GM18511 (cell line): Measurements from ENCODE around the gene ACSM6.

ENCODE experiments used
- ATAC-seq: cut with Tn5 transposase; IDR thresholded peaks from one replicate; pipeline ENCODE4 v1.9.1; 2021; ENCODE audit warnings: mild to moderate bottlenecking, moderate library complexity; ENCODE audit not compliant: unreplicated experiment

Gene ACSM6

GRCh38 chr10:95266674-95267095 is 72.6 kb downstream of the ACSM6 start:
- ATAC-seq, result peak; percentile 81

- ATAC-seq, result no peak
These were observed 73.2 kb downstream of the ACSM6 start for GRCh38 chr10:95267251-95267650.

- ATAC-seq, result no peak
These were observed 74.4 kb downstream of the ACSM6 start for GRCh38 chr10:95268438-95268837.

GRCh38 chr10:95273393-95274312 is 79.6 kb downstream of the ACSM6 start:
- ATAC-seq, result no peak

GRCh38 chr10:95275726-95276366 is 81.8 kb downstream of the ACSM6 start:
- ATAC-seq, result no peak

- no peak for ATAC-seq
These were observed 82.5 kb downstream of the ACSM6 start for GRCh38 chr10:95276367-95277200.

GRCh38 chr10:95277201-95277570 is 83.1 kb downstream of the ACSM6 start:
- ATAC-seq, result no peak

GRCh38 chr10:95277614-95278013 is 83.6 kb downstream of the ACSM6 start:
- ATAC-seq, result no peak
